Stomach (tissue), 4 donors: ENCODE results near the gene PAGE5.

ENCODE experiments used
- POLR2A ChIP-seq, 4 donors: fragments of 450-650 bp; IDR thresholded peaks; one replicate each; pipeline ENCODE4 v1.6.1; 2016; ENCODE audit warnings: antibody characterized with exemption in 4 of 4, control low read depth in 2 of 4, mild to moderate bottlenecking in 1 of 4, moderate library complexity in 1 of 4
- POLR2AphosphoS5 ChIP-seq, 3 donors: sonication (generic); formaldehyde crosslinking; IDR thresholded peaks; one replicate each; pipeline ENCODE4 v1.6.1; 2016; ENCODE audit warnings: antibody characterized with exemption in 3 of 3
- TF ChIP-seq, protein P1 (sequence below), 7 experiments: fragments of 450-650 bp in 4 of 7; fragments of 200-600 bp in 3 of 7; sonication (generic) in 3 of 7; IDR thresholded peaks; one replicate each; pipeline ENCODE4 v1.5.1; 2016 to 2019; ENCODE audit warnings: antibody characterized with exemption in 7 of 7, control low read depth in 2 of 7, mild to moderate bottlenecking in 1 of 7

DNA sequence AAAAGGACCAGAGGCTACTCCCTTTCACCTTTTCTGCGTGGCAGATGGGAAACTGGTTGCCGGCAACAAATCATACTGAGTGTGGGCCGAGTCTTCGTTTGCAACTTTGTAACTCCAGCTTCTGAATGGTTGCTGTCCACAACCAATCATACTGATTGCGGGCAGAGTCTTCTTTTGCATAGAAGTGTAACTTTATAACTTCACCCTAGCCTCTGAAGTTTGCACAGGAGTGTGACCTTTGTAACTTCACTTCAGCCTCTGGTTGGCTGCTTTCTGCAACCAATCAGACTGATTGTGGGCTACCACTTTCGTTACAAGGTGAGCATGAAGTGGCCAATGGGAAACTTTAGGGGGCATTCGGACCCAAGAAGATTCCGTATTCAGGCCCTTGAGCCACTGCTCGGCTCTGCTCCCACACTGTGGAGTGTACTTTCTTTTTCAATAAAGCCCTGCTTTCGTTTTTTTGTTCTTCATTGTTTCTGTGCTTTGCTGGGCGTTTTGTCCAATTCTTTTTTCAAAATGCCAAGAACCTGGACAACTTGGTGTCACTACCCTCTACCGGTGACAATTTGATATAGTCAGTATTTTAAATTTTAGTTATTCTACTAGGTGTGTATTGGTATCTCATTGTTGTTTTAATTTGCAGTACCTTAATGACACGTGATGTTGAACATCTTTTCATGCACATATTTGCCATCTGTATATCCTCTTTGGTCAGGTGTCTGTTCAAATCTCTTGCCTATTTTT is 9.0 kb upstream of the PAGE5 start:
- TF ChIP-seq, protein P1, sequence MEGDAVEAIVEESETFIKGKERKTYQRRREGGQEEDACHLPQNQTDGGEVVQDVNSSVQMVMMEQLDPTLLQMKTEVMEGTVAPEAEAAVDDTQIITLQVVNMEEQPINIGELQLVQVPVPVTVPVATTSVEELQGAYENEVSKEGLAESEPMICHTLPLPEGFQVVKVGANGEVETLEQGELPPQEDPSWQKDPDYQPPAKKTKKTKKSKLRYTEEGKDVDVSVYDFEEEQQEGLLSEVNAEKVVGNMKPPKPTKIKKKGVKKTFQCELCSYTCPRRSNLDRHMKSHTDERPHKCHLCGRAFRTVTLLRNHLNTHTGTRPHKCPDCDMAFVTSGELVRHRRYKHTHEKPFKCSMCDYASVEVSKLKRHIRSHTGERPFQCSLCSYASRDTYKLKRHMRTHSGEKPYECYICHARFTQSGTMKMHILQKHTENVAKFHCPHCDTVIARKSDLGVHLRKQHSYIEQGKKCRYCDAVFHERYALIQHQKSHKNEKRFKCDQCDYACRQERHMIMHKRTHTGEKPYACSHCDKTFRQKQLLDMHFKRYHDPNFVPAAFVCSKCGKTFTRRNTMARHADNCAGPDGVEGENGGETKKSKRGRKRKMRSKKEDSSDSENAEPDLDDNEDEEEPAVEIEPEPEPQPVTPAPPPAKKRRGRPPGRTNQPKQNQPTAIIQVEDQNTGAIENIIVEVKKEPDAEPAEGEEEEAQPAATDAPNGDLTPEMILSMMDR (IDR thresholded peaks at IDR 0.05) = no peak
- no peak for TF ChIP-seq POLR2A (IDR thresholded peaks at IDR 0.05)
- no peak for TF ChIP-seq POLR2AphosphoS5 (IDR thresholded peaks at IDR 0.05)
